ENCODE measurements around the gene GTF2A1.

- TF ChIP-seq CTCF (IDR thresholded peaks at IDR 0.05) = no peak
- no peak for TF ChIP-seq POLR2A (IDR thresholded peaks at IDR 0.05)
- TF ChIP-seq POLR2AphosphoS5 (IDR thresholded peaks at IDR 0.05) = no peak
Measured at GRCh38 chr14:81260732-81261131, 40.0 kb upstream of the GTF2A1 start.

All from prostate gland (tissue), 2 donors.